ENCODE data around the gene MOGAT2. TPM values are rescaled to one million over a fixed set of nuclear protein-coding genes. Genes with fewer than 3 reads are reported as not detected.

Gene MOGAT2
- total and polyA plus RNA-seq, 2 of the 13 experiments (the other 11 are each of a cell fraction or from before 2014, with no cell fraction given) = 27.2 to 27.8 TPM

- TF ChIP-seq, protein P1, sequence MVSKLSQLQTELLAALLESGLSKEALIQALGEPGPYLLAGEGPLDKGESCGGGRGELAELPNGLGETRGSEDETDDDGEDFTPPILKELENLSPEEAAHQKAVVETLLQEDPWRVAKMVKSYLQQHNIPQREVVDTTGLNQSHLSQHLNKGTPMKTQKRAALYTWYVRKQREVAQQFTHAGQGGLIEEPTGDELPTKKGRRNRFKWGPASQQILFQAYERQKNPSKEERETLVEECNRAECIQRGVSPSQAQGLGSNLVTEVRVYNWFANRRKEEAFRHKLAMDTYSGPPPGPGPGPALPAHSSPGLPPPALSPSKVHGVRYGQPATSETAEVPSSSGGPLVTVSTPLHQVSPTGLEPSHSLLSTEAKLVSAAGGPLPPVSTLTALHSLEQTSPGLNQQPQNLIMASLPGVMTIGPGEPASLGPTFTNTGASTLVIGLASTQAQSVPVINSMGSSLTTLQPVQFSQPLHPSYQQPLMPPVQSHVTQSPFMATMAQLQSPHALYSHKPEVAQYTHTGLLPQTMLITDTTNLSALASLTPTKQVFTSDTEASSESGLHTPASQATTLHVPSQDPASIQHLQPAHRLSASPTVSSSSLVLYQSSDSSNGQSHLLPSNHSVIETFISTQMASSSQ (IDR thresholded peaks at IDR 0.05; ENCODE audit: low read depth) = no peak
- TF ChIP-seq, protein P1 (CRISPR knock-in tag; IDR thresholded peaks at IDR 0.05; ENCODE audit: borderline replicate concordance) = 0 out of 2 replicates have a peak, but pooled peaks have one; percentile 44
- TF ChIP-seq TEF (CRISPR knock-in tag; IDR thresholded peaks at IDR 0.05) = no peak
- no peak for TF ChIP-seq PCBP1 (IDR thresholded peaks at IDR 0.05; ENCODE audit: borderline replicate concordance, low read depth, low read length)
- peak; percentile 63; the same call in 1 of the 2 replicates for TF ChIP-seq HMGXB3 (CRISPR knock-in tag; IDR thresholded peaks at IDR 0.05; ENCODE audit: borderline replicate concordance)
- peak; percentile 80 for TF ChIP-seq THAP11 (CRISPR knock-in tag; IDR thresholded peaks at IDR 0.05)
- no peak for TF ChIP-seq SP2 (CRISPR knock-in tag; IDR thresholded peaks at IDR 0.05)
- no peak for TF ChIP-seq POGZ (CRISPR knock-in tag; IDR thresholded peaks at IDR 0.05)
- TF ChIP-seq STAT5B (CRISPR knock-in tag; IDR thresholded peaks at IDR 0.05) = no peak
- TF ChIP-seq, protein P2, sequence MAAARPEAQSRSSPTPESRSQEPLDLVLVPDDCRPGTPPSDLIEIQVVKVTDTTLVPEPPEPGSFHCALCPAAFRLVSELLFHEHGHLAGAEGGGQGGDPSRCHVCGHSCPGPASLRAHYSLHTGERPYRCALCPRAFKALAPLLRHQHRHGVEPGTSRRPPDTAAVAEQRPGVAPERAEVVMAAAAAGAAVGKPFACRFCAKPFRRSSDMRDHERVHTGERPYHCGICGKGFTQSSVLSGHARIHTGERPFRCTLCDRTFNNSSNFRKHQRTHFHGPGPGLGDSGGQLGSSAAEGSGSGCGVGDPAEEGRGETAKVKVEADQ (CRISPR knock-in tag; IDR thresholded peaks at IDR 0.05; ENCODE audit: borderline replicate concordance) = no peak
- peak; percentile 94 for TF ChIP-seq ATF3 (CRISPR knock-in tag; IDR thresholded peaks at IDR 0.05)
- TF ChIP-seq ZNF556 (CRISPR knock-in tag; IDR thresholded peaks at IDR 0.05; ENCODE audit: borderline replicate concordance) = 0 out of 2 replicates have a peak, but pooled peaks have one; percentile 64
- 0 out of 2 replicates have a peak, but pooled peaks have one; percentile 44 for TF ChIP-seq RERE (CRISPR knock-in tag; IDR thresholded peaks at IDR 0.05; ENCODE audit: low read depth)
Observed at GRCh38 chr11:75762885-75763284, 45.2 kb downstream of the MOGAT2 start (continued).
